Measurements from ENCODE around the gene FUT7.
"Not testable (repeated sequence)": the region's sequence is repeated elsewhere in the genome, so short reads cannot be mapped to it uniquely, and the experiment has no call there.

FUT7 gene

DNA sequence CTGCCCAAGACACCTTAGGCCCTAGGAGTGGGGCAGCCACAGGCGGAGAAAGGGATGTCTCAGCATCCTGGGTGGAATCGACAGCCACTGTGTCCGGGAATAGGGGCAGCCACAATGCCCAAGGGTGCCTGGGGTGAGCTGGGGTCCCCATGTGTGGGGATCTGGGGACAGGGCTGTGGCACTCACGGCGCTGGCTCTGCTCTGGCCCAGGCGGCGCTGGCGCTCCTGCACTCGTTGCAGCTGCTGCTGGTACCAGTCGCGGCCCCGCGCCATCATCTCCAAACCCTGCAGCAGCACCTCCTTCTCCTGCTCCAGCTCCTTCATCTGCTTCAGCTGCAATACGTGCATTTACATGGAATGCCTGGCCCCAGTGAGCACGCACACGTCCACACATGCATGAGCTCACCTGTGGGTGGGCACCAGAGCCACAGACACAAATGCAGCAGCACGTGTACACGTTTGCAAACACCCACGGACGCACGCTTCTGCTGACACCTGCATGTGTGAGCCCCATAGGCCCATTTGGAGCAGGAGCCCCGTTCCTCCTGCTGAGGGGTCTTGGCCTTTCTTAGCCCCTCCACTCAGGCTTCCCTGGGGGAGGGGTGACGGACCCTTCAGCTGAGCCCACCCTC is 33.6 kb upstream of the FUT7 start:
- DNase-seq: no peak

DNA sequence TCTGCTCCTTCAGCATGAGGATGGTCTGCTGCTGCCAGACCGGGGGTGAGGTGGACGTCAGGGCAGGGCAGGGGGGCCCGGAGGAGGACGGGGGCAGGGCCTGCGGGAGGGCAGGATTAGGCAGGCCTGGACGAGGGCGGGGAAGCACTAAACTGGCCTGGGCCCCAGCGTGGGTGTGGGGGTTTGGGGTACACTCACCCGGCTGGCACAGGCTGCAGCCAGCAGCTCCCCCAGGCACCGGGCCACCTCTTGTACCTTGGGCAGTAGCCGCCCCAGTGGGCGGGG is 32.9 kb upstream of the FUT7 start:
- no peak for DNase-seq

DNA sequence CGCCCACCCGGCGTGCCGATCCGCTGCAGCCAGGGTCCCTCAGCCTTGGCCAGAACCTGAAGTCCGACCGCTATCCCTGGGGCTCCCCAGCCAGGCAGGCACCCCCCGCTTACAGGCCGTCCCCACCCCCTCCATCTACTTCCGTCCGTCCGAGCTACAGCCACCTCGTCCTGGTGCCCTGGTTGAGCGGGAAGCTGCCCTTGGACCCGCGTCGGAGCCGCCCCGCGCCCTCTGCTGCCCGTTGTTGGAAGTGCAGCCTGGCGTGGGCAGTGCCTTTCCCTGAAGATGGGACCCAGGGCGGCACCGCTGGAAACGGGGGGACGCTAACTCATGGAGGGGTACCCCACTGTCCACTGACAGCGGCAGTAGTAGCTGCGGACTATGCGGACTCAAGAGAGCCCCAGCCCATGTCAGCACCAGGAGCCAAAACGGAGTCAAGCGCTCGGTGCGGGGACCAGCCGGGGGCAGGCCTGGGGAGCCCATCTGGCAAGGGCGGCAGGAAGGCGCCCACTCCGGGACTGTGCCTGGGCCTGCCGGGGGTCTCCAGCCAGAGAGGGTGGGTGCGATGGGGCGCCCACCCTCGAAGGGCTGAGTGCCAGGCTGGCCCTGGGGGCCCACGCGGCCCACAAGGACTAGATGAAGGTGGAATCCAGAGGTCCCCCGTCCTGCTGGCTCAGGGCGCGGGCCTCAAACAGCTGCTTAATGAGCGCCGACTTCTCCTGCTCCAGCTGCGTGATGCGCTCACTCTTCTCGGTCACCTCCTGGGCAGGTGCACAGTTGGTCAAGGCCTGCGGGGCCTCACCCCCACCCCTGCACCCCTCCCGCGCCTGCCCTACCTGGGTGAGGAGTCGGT is 32.4 kb upstream of the FUT7 start:
- peak; percentile 27 for DNase-seq

DNA sequence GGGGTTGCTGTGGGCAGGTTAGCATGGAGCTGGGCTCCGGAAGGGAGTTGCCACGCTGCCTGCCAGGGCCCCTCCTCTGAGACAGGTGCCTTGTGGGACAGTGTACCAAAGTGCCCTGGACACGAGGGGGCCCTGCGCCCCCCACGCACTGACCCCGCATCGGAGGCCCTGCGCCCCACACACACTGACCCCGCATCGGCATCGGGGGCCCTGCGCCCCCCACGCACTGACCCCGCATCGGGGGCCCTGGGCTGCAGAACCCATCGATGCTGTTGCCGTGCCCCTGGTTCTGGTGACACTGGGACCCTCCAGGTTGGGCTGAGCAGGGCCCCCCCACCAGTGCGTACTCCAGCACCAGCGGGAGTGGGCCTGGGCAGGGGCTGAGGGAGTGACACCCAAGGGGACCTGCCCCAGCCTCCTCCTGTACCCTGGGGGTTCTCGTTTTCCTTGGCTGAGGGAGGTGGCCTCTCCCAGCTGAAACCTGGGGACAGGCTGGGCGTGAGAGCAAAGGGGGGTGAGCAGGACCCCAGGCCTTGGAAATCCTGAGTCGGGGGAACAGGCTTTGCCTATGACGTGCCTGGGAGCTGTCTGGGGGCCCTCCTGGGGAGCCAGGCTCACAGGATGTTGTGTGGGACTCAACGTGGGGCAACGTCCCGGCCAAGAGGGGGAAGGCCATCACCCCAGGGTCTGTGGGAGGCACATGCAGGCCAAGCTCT is 31.6 kb upstream of the FUT7 start:
- DNase-seq: no peak

DNA sequence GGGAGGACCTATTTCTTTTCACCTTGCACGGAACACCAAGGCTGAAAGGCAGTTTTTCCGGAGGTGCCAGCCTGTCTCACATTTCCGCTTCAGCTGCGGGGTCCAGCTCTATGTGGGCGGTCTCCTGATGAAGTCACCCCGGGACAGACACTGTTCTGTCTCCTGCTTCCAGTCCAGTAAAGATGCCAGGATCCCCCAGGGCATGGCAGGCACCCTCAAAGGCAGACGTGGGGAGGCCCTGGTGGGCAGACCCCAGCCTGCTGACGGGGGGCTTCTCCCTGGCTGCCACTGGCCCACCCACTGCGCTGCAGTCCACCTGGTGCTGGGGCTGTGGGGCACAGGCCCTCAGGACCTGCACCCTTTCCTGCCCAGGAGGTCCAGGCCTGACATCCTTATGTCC is 30.9 kb upstream of the FUT7 start:
- DNase-seq: not testable (repeated sequence)

DNA sequence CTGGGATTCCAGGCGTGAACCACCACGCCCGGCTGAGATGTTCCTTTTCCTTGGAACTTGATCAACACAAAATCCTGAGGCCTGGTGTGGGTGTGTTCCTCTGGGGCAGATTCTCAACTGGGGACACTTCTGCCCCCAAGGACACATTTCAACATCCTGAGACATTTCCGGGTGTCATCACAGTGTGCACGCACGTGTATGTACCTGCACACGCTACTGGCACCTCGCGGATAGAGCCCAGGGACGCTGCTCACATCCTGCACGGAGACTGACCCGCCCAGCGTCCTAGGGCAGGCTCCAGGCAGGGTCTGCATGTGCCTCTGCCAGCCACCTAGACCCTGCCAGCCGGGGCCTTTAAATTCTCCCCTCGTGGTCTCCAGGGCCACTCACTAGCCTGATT is 30.5 kb upstream of the FUT7 start:
- DNase-seq: no peak

DNA sequence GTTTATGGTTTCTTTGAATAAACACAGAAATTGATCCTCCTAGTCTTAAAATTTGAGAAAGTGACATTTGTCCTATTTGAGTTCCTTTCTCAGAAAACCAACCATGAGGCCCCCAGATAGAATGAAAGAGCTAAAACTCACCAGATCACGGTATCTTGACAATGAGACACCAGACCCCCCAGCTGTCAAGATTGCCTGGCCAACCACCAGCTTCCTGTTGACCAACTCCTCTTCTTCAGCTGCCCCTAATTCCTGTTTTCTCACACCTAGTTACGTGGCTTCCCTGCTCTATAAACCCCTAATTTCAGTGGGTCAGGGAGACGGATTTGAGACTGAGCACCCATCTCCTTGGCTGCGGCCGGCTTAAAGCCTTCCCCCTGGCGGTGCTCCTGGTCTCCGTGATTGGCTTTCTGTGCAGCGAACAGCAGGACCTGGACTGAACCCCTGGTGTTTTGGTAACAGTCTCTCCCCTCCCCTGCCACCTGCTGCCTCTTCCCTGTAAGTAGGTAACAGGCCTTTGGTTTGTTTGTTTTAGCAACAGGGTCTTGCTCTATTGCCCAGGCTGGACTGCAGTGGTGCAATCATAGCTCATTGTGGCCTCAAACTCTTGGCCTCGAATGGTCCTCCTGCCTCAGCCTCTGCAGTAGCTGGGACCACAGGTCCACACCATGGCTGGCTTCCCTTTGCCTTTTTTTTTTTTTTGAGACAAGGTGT is 26.8 kb upstream of the FUT7 start:
- DNase-seq: peak; percentile 50

DNA sequence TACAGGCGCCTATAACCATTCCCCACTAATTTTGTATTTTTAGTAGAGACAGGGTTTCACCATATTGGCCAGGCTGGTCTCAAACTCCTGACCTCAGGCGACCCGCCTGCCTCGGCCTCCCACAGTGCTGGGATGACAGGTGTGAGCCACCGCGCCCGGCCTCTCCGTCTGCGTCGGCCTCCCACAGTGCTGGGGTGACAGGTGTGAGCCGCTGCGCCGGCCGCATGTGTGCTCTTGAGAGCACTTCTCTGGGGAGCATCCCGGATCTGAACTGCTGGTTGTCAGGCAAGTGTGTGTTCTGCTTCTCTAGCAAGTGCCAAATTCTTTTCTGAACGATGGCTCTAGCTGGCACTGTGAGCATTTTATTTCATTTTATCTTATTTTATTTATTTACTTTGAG is 25.7 kb upstream of the FUT7 start:
- peak; percentile 83 for DNase-seq

DNA sequence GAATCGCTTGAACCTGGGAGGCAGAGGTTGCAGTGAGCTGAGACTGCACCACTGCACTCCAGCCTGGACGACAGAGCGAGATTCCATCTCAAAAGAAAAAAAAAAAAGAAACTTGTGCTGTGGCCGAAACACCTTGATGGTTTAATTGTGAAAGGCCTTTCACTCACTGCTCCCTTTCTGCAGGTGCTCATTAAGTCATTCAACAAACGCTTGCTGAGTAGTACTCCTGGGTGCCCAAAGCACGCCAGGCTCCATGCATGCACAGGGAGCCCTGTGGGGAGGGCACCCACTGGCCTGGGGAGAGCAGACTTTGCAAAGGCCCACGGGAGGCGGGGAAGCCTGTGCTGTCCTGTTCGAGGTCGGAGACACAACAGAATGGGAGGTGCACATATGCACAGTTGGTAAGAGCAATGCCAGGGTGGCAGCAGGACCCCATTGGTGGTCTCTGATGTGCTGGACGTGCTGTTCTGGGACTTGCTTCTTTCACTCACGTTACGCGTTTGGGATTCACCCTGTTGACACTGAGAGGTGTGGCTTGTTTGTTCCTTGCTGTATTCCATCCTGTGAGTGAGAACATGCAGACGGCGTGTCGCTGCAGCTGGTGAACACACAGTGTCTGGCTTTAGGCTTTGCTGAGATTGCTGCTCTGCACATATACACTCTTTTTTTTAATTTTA is 25.0 kb upstream of the FUT7 start:
- peak; percentile 11 for DNase-seq

DNA sequence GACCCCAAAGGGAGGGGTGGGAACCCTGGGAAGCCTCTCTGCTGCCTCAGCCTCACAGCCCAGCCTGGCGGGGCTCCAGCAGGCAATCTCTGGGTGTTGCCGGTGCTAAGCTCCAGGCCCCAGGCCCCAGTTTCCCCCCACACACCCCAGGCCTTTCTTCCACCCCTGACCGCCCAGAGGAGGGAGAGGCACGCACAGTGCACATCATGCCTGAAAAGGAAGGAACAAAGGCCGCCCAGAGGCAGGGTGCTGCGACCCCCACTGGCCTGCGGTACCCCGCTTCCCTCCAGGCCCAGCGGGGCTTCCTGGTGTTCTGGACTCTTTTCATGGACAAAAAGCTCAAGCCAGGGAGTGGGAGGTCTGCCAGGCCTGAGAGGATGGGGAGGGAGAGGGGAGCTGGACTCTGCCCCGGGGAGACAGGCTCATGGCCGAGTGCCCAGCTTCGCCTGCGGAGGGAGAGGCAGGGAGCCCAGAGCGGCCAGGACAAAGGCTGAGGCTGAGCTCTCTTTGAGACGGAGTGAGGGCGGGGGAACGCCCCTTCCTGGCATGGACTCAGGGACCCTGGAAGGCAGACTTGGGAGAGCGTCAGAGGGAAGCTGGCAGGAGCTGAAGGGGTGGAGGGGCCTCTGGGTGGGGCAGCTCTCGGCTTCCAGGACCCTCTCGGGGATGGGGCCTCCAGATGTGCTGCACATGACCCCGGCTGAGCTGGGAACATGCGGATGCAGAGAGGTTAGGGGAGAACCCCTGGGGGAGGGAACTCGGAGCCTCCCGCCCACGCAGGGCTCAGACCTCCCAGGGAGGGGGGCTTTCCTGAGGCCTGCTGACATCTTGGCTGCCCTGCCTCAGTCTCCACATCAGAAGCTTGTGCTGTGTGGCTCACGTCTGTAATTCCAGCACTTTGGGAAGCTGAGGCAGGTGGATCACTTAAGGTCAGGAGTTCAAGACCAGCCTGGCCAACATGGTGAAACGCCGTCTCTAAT is 23.8 kb upstream of the FUT7 start:
- no peak for DNase-seq

DNA sequence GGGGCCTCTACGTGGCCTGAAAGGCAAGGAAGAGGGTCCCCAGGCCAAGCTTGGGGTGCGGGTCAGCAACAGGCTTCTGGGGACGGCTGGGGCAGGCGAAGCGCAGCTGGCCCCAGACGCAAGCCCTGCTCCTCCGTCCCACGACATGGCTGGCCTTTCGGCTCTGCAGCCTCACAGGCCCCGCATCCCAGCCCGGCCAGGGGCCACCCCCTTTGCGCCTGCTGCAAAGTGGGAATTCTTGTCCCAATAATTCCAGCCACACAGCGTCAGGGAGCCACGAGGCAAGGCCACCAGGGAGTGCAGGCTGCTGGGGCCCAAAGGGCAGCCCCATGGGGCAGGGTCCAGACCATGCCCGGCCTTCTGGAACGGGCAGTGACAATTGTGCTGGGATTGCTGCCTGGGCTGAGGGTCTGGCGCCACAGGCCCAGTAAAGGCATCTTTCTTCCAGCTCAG is 23.1 kb upstream of the FUT7 start:
- DNase-seq: no peak

DNA sequence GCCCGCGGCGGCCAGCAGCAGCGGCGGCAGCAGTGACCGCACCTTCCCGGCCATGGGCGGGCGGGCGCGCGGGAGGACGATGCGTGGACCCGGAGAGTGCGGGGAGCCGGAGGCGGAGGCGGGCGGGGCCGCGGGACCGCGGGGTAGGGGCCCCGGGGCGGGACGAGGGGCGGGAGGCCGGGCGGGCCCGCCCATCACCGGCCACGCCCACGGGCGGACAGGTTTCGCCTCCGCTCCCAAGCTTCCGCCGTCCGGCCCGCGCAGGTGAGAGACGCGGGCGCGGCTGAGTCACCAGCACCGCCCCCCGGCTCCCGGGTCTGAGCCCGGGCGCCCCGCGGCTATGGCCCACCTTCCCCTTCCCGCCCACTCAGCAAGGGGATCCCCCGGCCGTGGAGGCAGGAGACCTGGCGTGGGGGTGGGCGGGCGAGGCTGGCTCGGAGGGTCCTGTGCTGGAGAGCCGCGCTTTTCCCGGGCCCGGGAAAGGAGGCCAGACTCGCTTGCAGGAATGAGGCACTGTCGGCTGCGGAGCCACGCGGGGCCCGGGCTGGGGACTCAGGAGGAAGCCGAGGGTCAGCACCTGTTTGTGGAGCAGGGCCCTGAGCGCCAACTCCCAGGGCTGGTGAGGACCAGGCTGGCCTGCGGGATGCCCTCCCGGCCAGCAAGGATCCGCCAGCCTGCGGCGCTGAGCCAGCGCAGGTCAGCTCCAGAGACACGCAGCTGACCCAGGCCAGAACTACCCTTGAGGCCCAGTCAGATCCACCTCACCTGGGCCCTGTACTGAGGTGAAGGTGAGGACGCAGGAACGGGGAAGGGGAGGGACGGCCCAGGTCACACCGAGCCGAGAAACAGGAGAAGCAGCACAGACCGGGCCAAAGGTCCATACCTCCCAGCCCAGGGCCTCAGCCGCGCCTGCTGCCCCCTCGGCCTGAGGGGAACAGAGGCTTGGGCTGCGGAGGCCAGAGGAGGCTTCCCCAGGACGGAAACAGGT is 22.4 kb upstream of the FUT7 start, which contains the start of gene ENTPD2:
TSS of gene ENTPD2 (minus strand) at position 118 of the 988 bp plus-strand sequence. CDS start at position 54, 64 bp downstream.
- peak; percentile 42 for DNase-seq

DNA sequence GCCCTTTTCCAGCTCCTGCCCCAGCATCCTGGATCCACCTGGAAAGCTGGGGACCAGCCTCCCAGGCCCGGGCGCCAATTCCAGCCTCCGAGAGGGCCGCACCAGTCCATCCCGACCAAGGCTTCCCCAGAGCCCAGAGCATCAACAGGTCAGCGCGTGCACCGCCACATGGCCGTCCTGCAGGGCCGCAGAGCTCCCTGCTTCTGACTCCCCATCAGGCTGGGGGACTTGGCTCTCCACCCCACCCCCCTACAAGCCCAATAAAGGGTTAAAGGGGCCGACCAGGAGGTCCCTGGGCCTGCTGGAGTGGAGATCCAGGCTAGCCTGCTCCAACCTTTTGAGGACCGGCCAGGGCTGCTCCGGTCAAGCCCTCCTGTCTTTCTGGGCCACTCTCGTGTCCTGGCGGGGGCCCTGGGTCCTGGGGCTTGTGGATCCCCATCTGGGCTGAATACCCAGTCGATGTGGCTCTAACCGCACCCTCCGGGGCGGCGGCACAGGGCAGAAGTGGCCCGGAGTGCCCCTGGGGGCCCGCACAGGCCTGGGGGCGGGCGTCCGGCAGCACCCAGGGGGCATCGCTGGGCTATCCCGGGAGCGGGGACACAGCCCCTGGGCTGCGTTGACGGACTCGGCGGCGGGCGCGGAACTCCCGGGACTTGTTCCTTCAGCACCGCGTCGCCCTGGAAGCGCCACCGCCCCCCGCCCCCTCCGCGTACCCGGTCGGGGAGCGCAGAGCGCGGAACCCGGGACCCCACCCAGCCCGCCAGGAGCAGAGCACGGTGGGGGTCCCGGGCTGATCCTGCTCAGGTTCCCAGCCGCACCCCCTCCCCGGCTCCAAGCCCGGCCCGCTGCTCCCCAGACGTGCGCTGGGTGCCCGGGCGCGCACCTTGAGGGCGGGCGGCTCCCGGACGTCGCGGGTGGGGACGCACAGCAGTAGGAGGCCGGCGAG is 21.4 kb upstream of the FUT7 start:
- DNase-seq: no peak

DNA sequence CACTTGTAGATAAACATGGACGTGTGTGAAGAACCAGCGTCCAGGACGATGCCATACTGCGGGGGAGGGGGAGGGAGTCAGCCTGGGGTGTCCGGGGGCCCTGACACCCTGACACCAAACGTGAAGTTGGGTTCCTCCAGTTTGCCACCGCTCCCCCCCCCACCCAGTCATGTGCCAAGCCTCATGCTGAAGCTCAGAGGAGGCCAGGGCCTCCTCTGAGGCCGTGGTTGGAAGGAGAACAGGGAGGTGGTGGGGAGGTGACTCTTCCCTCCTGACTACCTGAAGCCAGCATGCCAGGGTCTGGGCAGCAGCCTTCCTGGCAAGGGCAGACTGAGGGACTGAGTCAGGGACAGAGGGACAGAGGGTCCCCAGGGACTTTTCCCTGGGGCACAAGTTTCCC is 20.4 kb upstream of the FUT7 start:
- DNase-seq: no peak

DNA sequence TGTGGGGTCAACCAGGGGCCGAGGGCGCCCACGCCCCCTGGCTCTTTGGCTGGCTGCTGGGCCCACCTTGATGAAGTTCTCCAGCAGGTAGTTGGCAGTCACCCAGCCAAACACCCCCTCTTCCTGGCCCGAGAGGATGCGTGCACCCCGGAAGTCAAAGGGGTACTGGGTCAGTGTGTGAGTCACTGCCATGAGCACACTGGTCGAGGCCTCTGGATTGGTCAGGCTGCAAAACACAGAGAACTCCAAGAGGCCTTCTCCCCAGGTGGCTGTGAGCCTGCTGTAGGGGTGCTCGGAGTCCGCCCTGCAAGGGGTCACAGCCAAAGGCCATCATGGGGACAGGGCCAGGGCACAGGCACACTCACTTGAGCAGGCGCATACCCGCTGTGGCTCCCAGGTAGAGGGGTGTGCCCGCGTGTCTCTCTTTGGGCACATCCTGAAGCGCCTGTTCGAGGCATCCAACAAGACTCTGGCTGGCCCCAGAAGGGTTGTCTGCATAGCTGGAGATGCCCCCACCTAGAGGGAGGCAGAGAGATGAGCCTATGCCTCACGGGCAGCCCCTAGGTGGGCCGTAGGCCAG is 19.3 kb upstream of the FUT7 start:
- no peak for DNase-seq

DNA sequence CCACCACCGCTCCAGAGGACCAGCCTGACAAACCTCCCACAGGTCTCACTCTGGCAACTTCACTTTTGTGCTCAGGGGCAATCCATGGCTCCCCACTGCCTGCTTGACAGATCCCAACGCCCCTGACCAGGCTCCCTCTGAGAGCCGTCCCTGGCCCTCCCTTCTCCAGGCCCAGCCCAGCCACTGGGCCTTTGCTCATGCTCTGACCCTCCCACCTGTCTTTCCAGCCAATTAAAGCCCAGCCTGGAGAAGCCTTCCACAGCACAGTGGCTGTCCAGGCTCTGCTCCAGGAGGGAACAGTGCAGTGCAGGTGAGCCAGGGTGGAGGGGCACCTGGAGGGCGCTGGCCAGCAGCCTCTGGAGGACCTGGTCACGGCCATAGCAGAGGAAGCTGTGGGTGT is 18.7 kb upstream of the FUT7 start:
- no peak for DNase-seq

DNA sequence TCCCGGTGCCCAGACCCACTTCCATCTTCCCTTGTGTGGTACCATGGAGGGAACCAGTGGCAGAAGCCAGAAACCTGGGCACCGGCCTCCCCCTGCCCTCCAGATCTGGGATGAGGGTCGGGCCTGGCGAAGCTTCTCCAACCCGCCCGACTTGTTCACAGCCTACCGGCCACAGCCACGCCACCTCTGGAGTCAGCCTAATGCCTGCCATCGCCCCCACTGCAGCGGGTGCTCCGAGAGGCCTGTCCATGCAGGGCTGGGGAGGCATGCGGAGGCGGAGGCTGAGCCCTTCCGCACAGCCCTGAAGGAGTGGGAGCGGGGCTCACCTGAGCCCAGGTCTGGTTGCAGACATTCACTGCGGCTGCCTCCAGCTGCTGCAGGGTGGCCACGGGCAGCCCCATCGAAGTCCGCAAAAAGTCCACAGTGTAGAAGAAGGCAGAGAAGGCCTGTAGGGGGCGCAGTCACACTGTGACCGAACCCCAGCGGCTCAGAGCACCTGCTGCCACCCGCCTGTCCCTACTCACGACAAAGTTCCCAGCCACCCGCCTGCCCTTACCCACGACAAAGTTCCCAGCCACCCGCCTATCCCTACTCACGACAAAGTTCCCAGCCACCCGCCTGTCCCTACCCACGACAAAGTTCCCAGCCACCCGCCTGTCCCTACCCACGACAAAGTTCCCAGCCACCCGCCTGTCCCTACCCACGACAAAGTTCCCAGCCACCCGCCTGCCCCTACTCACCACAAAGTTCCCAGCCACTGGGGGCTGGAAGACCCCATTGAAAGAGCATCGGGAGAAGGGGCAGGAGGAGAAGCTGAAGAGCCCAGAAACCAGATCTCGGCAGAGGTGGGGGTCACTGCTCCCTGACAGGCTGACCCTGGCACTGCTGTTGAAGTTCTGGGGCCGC is 17.9 kb upstream of the FUT7 start:
- DNase-seq: peak; percentile 83

Measured in NCI-H510A treated with DMSO at 0.1 percent for 48 hours (cell line).